Osteoblast (primary cell): Measurements from ENCODE around the gene CALD1. TPM values are rescaled to one million over a fixed set of nuclear protein-coding genes. Genes with fewer than 3 reads are reported as not detected.

Experiments used
- DNase-seq: peaks from one replicate; pipeline ENCODE4 v3.0.0; 2011; ENCODE audit warnings: low spot score, mixed read lengths; ENCODE audit not compliant: insufficient read length; ENCODE audit errors: missing footprints
- H2AFZ ChIP-seq: 2 replicates; pipeline ENCODE4 v1.6.0; 2011; ENCODE audit warnings: mild to moderate bottlenecking, low read length
- H3K27ac ChIP-seq: 2 replicates; pipeline ENCODE4 v1.5.1; 2011; ENCODE audit warnings: mild to moderate bottlenecking, low read depth, low read length, moderate library complexity
- H3K27me3 ChIP-seq: 2 replicates; pipeline ENCODE4 v1.6.0; 2012; ENCODE audit warnings: mild to moderate bottlenecking, control low read depth, inconsistent platforms, low read length, moderate library complexity; ENCODE audit not compliant: insufficient read depth
- H3K36me3 ChIP-seq: 2 replicates; pipeline ENCODE4 v1.5.1; 2011; ENCODE audit warnings: mild to moderate bottlenecking, low read length, control low read depth, moderate library complexity; ENCODE audit not compliant: insufficient read depth
- H3K4me1 ChIP-seq: 2 replicates; pipeline ENCODE4 v1.5.1; 2011; ENCODE audit warnings: mild to moderate bottlenecking, low read length, control low read depth, moderate library complexity; ENCODE audit not compliant: insufficient read depth
- H3K4me2 ChIP-seq: 2 replicates; pipeline ENCODE4 v1.6.0; 2011; ENCODE audit warnings: mild to moderate bottlenecking, low read length; ENCODE audit not compliant: insufficient read depth
- H3K4me3 ChIP-seq: fragments of 200-600 bp; sonication (generic); 3 replicates; pipeline ENCODE4 v1.5.1; 2012; ENCODE audit warnings: mild to moderate bottlenecking, low read length, inconsistent platforms; ENCODE audit not compliant: insufficient read depth
- H3K79me2 ChIP-seq: 2 replicates; pipeline ENCODE4 v1.6.0; 2012; ENCODE audit warnings: mild to moderate bottlenecking, low read length, control low read depth, inconsistent platforms; ENCODE audit not compliant: insufficient read depth
- H3K9me3 ChIP-seq: 2 replicates; pipeline ENCODE4 v1.5.1; 2011; ENCODE audit warnings: low read depth, low read length, control low read depth
- H4K20me1 ChIP-seq: 2 replicates; pipeline ENCODE4 v1.6.0; 2012; ENCODE audit warnings: mild to moderate bottlenecking, low read length, control low read depth; ENCODE audit not compliant: insufficient read depth
- CTCF ChIP-seq: IDR thresholded peaks from 2 replicates; pipeline ENCODE4 v1.5.1; 2011; ENCODE audit warnings: mild to moderate bottlenecking, low read depth, low read length, moderate library complexity; ENCODE audit errors: extremely low read depth
- total RNA-seq: library from RNA; depleted of rRNA; stranded (reverse); fragments of >200 nt; gene quantifications from 2 replicates; pipeline ENCODE4 v1.2.3, GENCODE V29; 2012

Gene CALD1
- total RNA-seq, 1 donor: 1,123 TPM

- peaks cover 2% of the 10 kb centered on the region for H3K79me2 ChIP-seq
- TF ChIP-seq CTCF: no peak
- no peaks in the 10 kb centered on the region for H3K36me3 ChIP-seq
- H3K27me3 ChIP-seq: no peaks in the 10 kb centered on the region
- no peaks in the 10 kb centered on the region for H4K20me1 ChIP-seq
- peaks cover 62% of the 10 kb centered on the region for H3K4me1 ChIP-seq
- no peak overlapping the region for H3K27ac ChIP-seq
- no peak overlapping the region for H3K4me3 ChIP-seq
- H3K4me2 ChIP-seq: no peak overlapping the region
- H3K9me3 ChIP-seq: no peaks in the 10 kb centered on the region
- DNase-seq: no peak
- peak overlapping the region; percentile 29 for H2AFZ ChIP-seq
Measured at GRCh38 chr7:134732728-134733127, 46.7 kb upstream of the CALD1 start.

- no peaks in the 10 kb centered on the region for H3K27me3 ChIP-seq
- no peak for DNase-seq
- H3K36me3 ChIP-seq: no peaks in the 10 kb centered on the region
- peaks cover 56% of the 10 kb centered on the region for H3K4me1 ChIP-seq
- no peaks in the 10 kb centered on the region for H3K79me2 ChIP-seq
- H4K20me1 ChIP-seq: no peaks in the 10 kb centered on the region
- no peak overlapping the region for H3K4me2 ChIP-seq
- H3K27ac ChIP-seq: peak overlapping the region; percentile 99
- peak overlapping the region; percentile 6 for H2AFZ ChIP-seq
- no peak overlapping the region for H3K4me3 ChIP-seq
- H3K9me3 ChIP-seq: no peaks in the 10 kb centered on the region
- TF ChIP-seq CTCF: no peak
Measured at GRCh38 chr7:134736381-134736780, 43.1 kb upstream of the CALD1 start.

GRCh38 chr7:134737566-134738345, 41.7 kb upstream of the CALD1 start:
- no peaks in the 10 kb centered on the region for H3K36me3 ChIP-seq
- H3K4me3 ChIP-seq: peak overlapping the region; percentile 31
- peak overlapping the region; percentile 99 for H3K27ac ChIP-seq
- no peak for DNase-seq
- no peaks in the 10 kb centered on the region for H3K9me3 ChIP-seq
- peak overlapping the region; percentile 64 for H3K4me2 ChIP-seq
- H4K20me1 ChIP-seq: no peaks in the 10 kb centered on the region
- TF ChIP-seq CTCF: no peak
- H3K4me1 ChIP-seq: peaks cover 63% of the 10 kb centered on the region
- no peaks in the 10 kb centered on the region for H3K79me2 ChIP-seq
- no peak overlapping the region for H2AFZ ChIP-seq
- no peaks in the 10 kb centered on the region for H3K27me3 ChIP-seq

GRCh38 chr7:134739362-134739761, 40.1 kb upstream of the CALD1 start:
- no peaks in the 10 kb centered on the region for H3K79me2 ChIP-seq
- no peaks in the 10 kb centered on the region for H3K27me3 ChIP-seq
- H2AFZ ChIP-seq: no peak overlapping the region
- H3K4me1 ChIP-seq: peaks cover 78% of the 10 kb centered on the region
- no peaks in the 10 kb centered on the region for H3K9me3 ChIP-seq
- no peak for TF ChIP-seq CTCF
- H4K20me1 ChIP-seq: no peaks in the 10 kb centered on the region
- H3K27ac ChIP-seq: peak overlapping the region; percentile 99
- DNase-seq: no peak
- H3K4me3 ChIP-seq: no peak overlapping the region
- no peaks in the 10 kb centered on the region for H3K36me3 ChIP-seq
- no peak overlapping the region for H3K4me2 ChIP-seq
